WTC11 (cell line): ENCODE data around the gene CMTM7. TPM values are rescaled to one million over a fixed set of nuclear protein-coding genes. Genes with fewer than 3 reads are reported as not detected.

Experiments
- ATAC-seq: fragments of 200-7000 bp; cut with Tn5 transposase; 2 replicates; pipeline ENCODE4 v1.10.0; 2021; ENCODE audit warnings: mild to moderate bottlenecking, moderate library complexity
- CTCF ChIA-PET: fragments of 300-600 bp; sonication (Branson Sonifier 250); formaldehyde crosslinking; loops from one replicate; lab custom pipeline; 2021; ENCODE audit warnings: antibody characterized with exemption; lab: Charles Lee
- POLR2A ChIA-PET: fragments of 350-600 bp; sonication (Branson Sonifier 250); formaldehyde crosslinking; loops from one replicate; lab custom pipeline; 2021; ENCODE audit warnings: antibody characterized with exemption; lab: Charles Lee
- DNase-seq: peaks from one replicate; pipeline ENCODE4 v3.0.0; 2021; ENCODE audit warnings: low spot score
- H3K27ac Mint-ChIP-seq: 2 replicates; pipeline ENCODE4 v1.8.0; 2021; ENCODE audit warnings: mixed read lengths
- H3K27me3 Mint-ChIP-seq: 2 replicates; pipeline ENCODE4 v1.8.0; 2021; ENCODE audit warnings: low read depth, mild to moderate bottlenecking, moderate library complexity, mixed read lengths
- H3K36me3 Mint-ChIP-seq: 2 replicates; pipeline ENCODE4 v1.8.0; 2021; ENCODE audit warnings: mixed read lengths
- H3K4me1 Mint-ChIP-seq: 2 replicates; pipeline ENCODE4 v1.8.0; 2022; ENCODE audit warnings: mixed read lengths
- H3K4me3 Mint-ChIP-seq: 2 replicates; pipeline ENCODE4 v1.8.0; 2021; ENCODE audit warnings: mild to moderate bottlenecking, moderate library complexity, mixed read lengths
- H3K9me3 Mint-ChIP-seq: 2 replicates; pipeline ENCODE4 v1.8.0; 2021; ENCODE audit warnings: mixed read lengths
- ARID4B ChIP-seq: sonication (generic); formaldehyde crosslinking; IDR thresholded peaks from 2 replicates; pipeline ENCODE4 v1.8.0; 2023; ENCODE audit warnings: missing genetic modification reagents, mild to moderate bottlenecking, borderline replicate concordance
- ELF4 ChIP-seq: sonication (generic); formaldehyde crosslinking; IDR thresholded peaks from 2 replicates; pipeline ENCODE4 v1.8.1; 2022; ENCODE audit warnings: low read depth, mild to moderate bottlenecking, moderate library complexity, missing genetic modification reagents
- ESRRA ChIP-seq: sonication (generic); formaldehyde crosslinking; IDR thresholded peaks from 2 replicates; pipeline ENCODE4 v1.8.1; 2022; ENCODE audit warnings: mild to moderate bottlenecking, missing genetic modification reagents, borderline replicate concordance
- GRHL2 ChIP-seq: fragments of 250-450 bp; sonication (Bioruptor Pico); IDR thresholded peaks from 2 replicates; pipeline ENCODE4 v1.8.0; 2022; ENCODE audit warnings: mild to moderate bottlenecking, moderate library complexity; ENCODE audit not compliant: insufficient replicate concordance, severe bottlenecking
- STAT6 ChIP-seq: sonication (generic); formaldehyde crosslinking; conservative IDR thresholded peaks from 2 replicates; pipeline ENCODE4 v1.8.1; 2023; ENCODE audit warnings: mild to moderate bottlenecking, low read depth, missing genetic modification reagents, moderate library complexity
- ZNF317 ChIP-seq: sonication (generic); formaldehyde crosslinking; IDR thresholded peaks from 2 replicates; pipeline ENCODE4 v1.8.1; 2023; ENCODE audit warnings: low read depth, mild to moderate bottlenecking, moderate library complexity, missing genetic modification reagents, borderline replicate concordance
- ZSCAN18 ChIP-seq: fragments of 250-450 bp; sonication (Bioruptor Pico); IDR thresholded peaks from 2 replicates; pipeline ENCODE4 v2.1.2; 2022; ENCODE audit warnings: mild to moderate bottlenecking, moderate library complexity
- total RNA-seq: library from RNA; stranded (reverse); gene quantifications from 3 replicates; pipeline ENCODE4 v1.2.3, GENCODE V29; 2021

Gene CMTM7
- total RNA-seq, 1 experiment from 2014 or later = 23.4 TPM

GRCh38 chr3:32454111-32454510 lies 62.5 kb downstream of the CMTM7 start (continued):
- TF ChIP-seq ARID4B = no peak
- no peak for TF ChIP-seq ESRRA (CRISPR knock-in tag)

GRCh38 chr3:32454731-32455608 lies 63.3 kb downstream of the CMTM7 start:
- DNase-seq = no peak
- H3K36me3 Mint-ChIP-seq = peaks cover 5% of the 10 kb centered on the region
- peaks cover 24% of the 10 kb centered on the region for H3K4me1 Mint-ChIP-seq
- CTCF ChIA-PET = interaction anchor here (0.6 to 4.8 kb wide), 4 partner anchors 10 to 80 kb away, joined by 3 to 33 read pairs (median 6); partner anchors contain the start of gene CMTM7
- H3K27ac Mint-ChIP-seq = no peak overlapping the region
- no peaks in the 10 kb centered on the region for H3K27me3 Mint-ChIP-seq
- ATAC-seq = no peak
- no peaks in the 10 kb centered on the region for H3K9me3 Mint-ChIP-seq
- POLR2A ChIA-PET = interaction anchor here (1.1 kb wide), 1 partner anchor 13 kb away, joined by 3 read pairs; no protein-coding TSS in a partner anchor
- H3K4me3 Mint-ChIP-seq = no peak overlapping the region
- 0 out of 2 replicates have a peak, but pooled peaks have one; percentile 27 for TF ChIP-seq ZNF317 (CRISPR knock-in tag)
- TF ChIP-seq ZSCAN18 (CRISPR knock-in tag) = no peak

- H3K9me3 Mint-ChIP-seq = no peaks in the 10 kb centered on the region
- no peak for DNase-seq
- TF ChIP-seq GRHL2 = no peak
- TF ChIP-seq ELF4 (CRISPR knock-in tag) = no peak
- no peak for TF ChIP-seq STAT6 (CRISPR knock-in tag)
- TF ChIP-seq, all 79 proteins: peak for 0
- Mint-ChIP-seq H3K27ac (no peak overlapping the region), H3K4me3 (no peak overlapping the region), H3K36me3 (peaks cover 5% of the 10 kb centered on the region), H3K4me1 (peaks cover 26% of the 10 kb centered on the region), H3K27me3 (no peaks in the 10 kb centered on the region)
- ChIA-PET CTCF (interaction anchor here (0.6 to 4.8 kb wide), 5 partner anchors 11 to 81 kb away, joined by 3 to 33 read pairs (median 6); partner anchors contain the start of gene CMTM7), POLR2A (interaction anchor here (1.1 kb wide), 1 partner anchor 12 kb away, joined by 3 read pairs; no protein-coding TSS in a partner anchor)
- no peak for ATAC-seq
Observed at GRCh38 chr3:32455609-32456428, 64.2 kb downstream of the CMTM7 start.
